T-cell (primary cell): Measurements from ENCODE around the gene AKAP8L. TPM values are rescaled to one million over a fixed set of nuclear protein-coding genes. Genes with fewer than 3 reads are reported as not detected.

Experiments used
- ATAC-seq, 4 experiments: fragments of 200-7000 bp in 3 of 4; fragments of 150-1000 bp in 1 of 4; cut with Tn5 transposase; replicated peaks in 1 of 4; 1 replicate in 3 of 4; 2 replicates in 1 of 4; pipeline ENCODE4 v1.10.0; 2021; ENCODE audit warnings: moderate library complexity in 3 of 4, mild to moderate bottlenecking in 2 of 4, moderate number of reproducible peaks in 1 of 4
- CTCF ChIA-PET, 2 donors: fragments of 300-600 bp; sonication (Branson Sonifier 250); formaldehyde crosslinking; loops; one replicate each; lab custom pipeline; 2022; ENCODE audit warnings: antibody characterized with exemption in 2 of 2; lab: Charles Lee
- POLR2A ChIA-PET, 2 donors: fragments of 300-600 bp; sonication (Branson Sonifier 250); formaldehyde crosslinking; loops; one replicate each; lab custom pipeline; 2022; ENCODE audit warnings: antibody characterized with exemption in 2 of 2; lab: Charles Lee
- DNase-seq, 35 experiments: peaks; one replicate each; pipeline versions ENCODE4 v3.0.0 to v3.0.0-alpha.2; 2013 to 2023
- H3K27ac ChIP-seq: one replicate; pipeline ENCODE4 v1.5.1; 2013; ENCODE audit warnings: low read length
- H3K27me3 ChIP-seq, 2 experiments: replicated peaks in 1 of 2; 1 replicate in 1 of 2; 2 replicates in 1 of 2; pipeline versions ENCODE4 v1.6.1 to v1.7.0; 2013; ENCODE audit warnings: low read length in 1 of 2, mixed read lengths in 1 of 2; ENCODE audit not compliant: control insufficient read depth in 2 of 2, insufficient read depth in 2 of 2; ENCODE audit errors: extremely low read depth in 1 of 2
- H3K36me3 ChIP-seq, 2 donors: 1 replicate in 1 of 2; 2 replicates in 1 of 2; pipeline versions ENCODE4 v1.6.1 to v1.7.0; 2013; ENCODE audit warnings: low read length in 1 of 2; ENCODE audit not compliant: control insufficient read depth in 2 of 2, insufficient read depth in 1 of 2; ENCODE audit errors: extremely low read depth in 1 of 2
- H3K4me1 ChIP-seq, 2 experiments: 1 replicate in 1 of 2; 2 replicates in 1 of 2; pipeline versions ENCODE4 v1.6.1 to v1.7.0; 2013; ENCODE audit warnings: low read length in 2 of 2, mixed read lengths in 1 of 2; ENCODE audit not compliant: insufficient read depth in 2 of 2, control insufficient read depth in 1 of 2; ENCODE audit errors: extremely low read depth in 1 of 2
- H3K4me3 ChIP-seq, 2 donors: 1 replicate in 1 of 2; 2 replicates in 1 of 2; pipeline versions ENCODE4 v1.5.1 to v1.7.0; 2013; ENCODE audit warnings: mild to moderate bottlenecking in 2 of 2, low read length in 1 of 2, moderate library complexity in 1 of 2; ENCODE audit not compliant: control insufficient read depth in 1 of 2; ENCODE audit errors: extremely low read depth in 1 of 2
- H3K9me3 ChIP-seq: 2 replicates; pipeline ENCODE4 v1.7.0; 2013
- H3K27ac Mint-ChIP-seq, 2 donors: one replicate each; pipeline ENCODE4 v1.8.0; 2020 to 2021; ENCODE audit warnings: mild to moderate bottlenecking in 2 of 2, mixed read lengths in 2 of 2
- H3K27me3 Mint-ChIP-seq, 2 donors: one replicate each; pipeline ENCODE4 v1.8.0; 2021 to 2022; ENCODE audit warnings: mixed read lengths in 2 of 2
- H3K36me3 Mint-ChIP-seq: one replicate; pipeline ENCODE4 v1.8.0; 2021; ENCODE audit warnings: mixed read lengths
- H3K4me1 Mint-ChIP-seq, 3 donors: one replicate each; pipeline ENCODE4 v1.8.0; 2020 to 2022; ENCODE audit warnings: mixed read lengths in 3 of 3, mild to moderate bottlenecking in 1 of 3
- H3K4me3 Mint-ChIP-seq, 3 donors: one replicate each; pipeline ENCODE4 v1.8.0; 2020 to 2022; ENCODE audit warnings: mild to moderate bottlenecking in 3 of 3, mixed read lengths in 3 of 3, moderate library complexity in 3 of 3
- H3K9me3 Mint-ChIP-seq, 3 donors: one replicate each; pipeline ENCODE4 v1.8.0; 2020 to 2022; ENCODE audit warnings: mixed read lengths in 3 of 3
- WGBS: methylation state at CpG from one replicate; pipeline ENCODE4 v1.1.5; 2013; ENCODE audit warnings: missing lambda C conversion rate; ENCODE audit not compliant: insufficient coverage; 5-methylcytosine and 5-hydroxymethylcytosine counted together
- total RNA-seq, 35 experiments: library from RNA in 6 of 35; stranded (reverse) in 6 of 35; fragments of 120-200 nt in 1 of 35; gene quantifications; one replicate each; pipeline versions ENCODE4 v1.2.1 to v1.2.4 and lab custom pipeline; 2013 to 2026

Gene AKAP8L
- total RNA-seq, 5 donors from 2014 or later (not counting 1 experiment from before 2014, with no cell fraction given), result 134 to 198 (median 184) TPM

- Histone ChIP-seq H3K4me1 (peaks cover 0 to 55% of the 10 kb centered on the region in 2 experiments), H3K9me3 (no peaks in the 10 kb centered on the region), H3K27ac (no peak overlapping the region), H3K27me3 (peaks cover 0 to 2% of the 10 kb centered on the region in 2 experiments), H3K36me3 (peaks cover 46 to 89% of the 10 kb centered on the region in 2 donors), H3K4me3 (no peak overlapping the region)
- no peak for DNase-seq
- Mint-ChIP-seq H3K4me1 (peaks cover 24 to 36% (median 31%) of the 10 kb centered on the region in 3 donors), H3K36me3 (peaks cover 48% of the 10 kb centered on the region), H3K4me3 (no peak overlapping the region), H3K27ac (no peak overlapping the region), H3K27me3 (no peaks in the 10 kb centered on the region), H3K9me3 (no peaks in the 10 kb centered on the region)
- ATAC-seq, result no peak
- whole genome bisulfite sequencing, result 94% methylated on average over 8 of the region's 9 CpGs
- ChIA-PET CTCF (interaction anchor here (0.7 to 1.3 kb wide), 3 partner anchors 11 to 76 kb away, joined by 3 read pairs; partner anchors contain the start of genes AKAP8 (in 1 of the 2) and AKAP8L (in 1 of the 2)), POLR2A (interaction anchor here in 1 of 2 donors (1.1 kb wide), 1 partner anchor 37 kb away, joined by 3 read pairs; the partner anchor contains the start of gene AKAP8L)
Observed at GRCh38 chr19:15455996-15456395, 37.2 kb upstream of the AKAP8L start.

GRCh38 chr19:15453906-15454860, 35.4 kb upstream of the AKAP8L start:
- no peaks in the 10 kb centered on the region for H3K27me3 Mint-ChIP-seq
- H3K27ac Mint-ChIP-seq, result peak overlapping the region; percentile 45 to 79
- peaks cover 37% of the 10 kb centered on the region for H3K36me3 Mint-ChIP-seq
- ChIA-PET POLR2A (interaction anchor here in 1 of 2 donors (0.6 kb wide), 1 partner anchor 9 kb away, joined by 10 read pairs; no protein-coding TSS in a partner anchor), CTCF (no interaction called here)
- H3K4me1 Mint-ChIP-seq, result peaks cover 26 to 35% (median 31%) of the 10 kb centered on the region in 3 donors
- no peak overlapping the region for H3K4me3 Mint-ChIP-seq
- ATAC-seq (no peak), DNase-seq (no peak)
- no peak overlapping the region for H3K27ac ChIP-seq
- peaks cover 0 to 2% of the 10 kb centered on the region in 2 experiments for H3K27me3 ChIP-seq
- WGBS, result 91% methylated on average over 14 of the region's 17 CpGs
- no peak overlapping the region for H3K4me3 ChIP-seq
- H3K4me1 ChIP-seq, result peaks cover 0 to 47% of the 10 kb centered on the region in 2 experiments
- H3K9me3 Mint-ChIP-seq, result no peaks in the 10 kb centered on the region
- peaks cover 34 to 72% of the 10 kb centered on the region in 2 donors for H3K36me3 ChIP-seq
- no peaks in the 10 kb centered on the region for H3K9me3 ChIP-seq

- peaks cover 34 to 61% of the 10 kb centered on the region in 2 donors for H3K36me3 ChIP-seq
- WGBS, result over 99% methylated on average over 26 of the region's 44 CpGs
- POLR2A ChIA-PET, result interaction anchor here in 1 of 2 donors (0.6 kb wide), 1 partner anchor 10 kb away, joined by 10 read pairs; no protein-coding TSS in a partner anchor
- Mint-ChIP-seq H3K9me3 (no peaks in the 10 kb centered on the region), H3K27ac (no peak overlapping the region), H3K4me3 (no peak overlapping the region), H3K27me3 (no peaks in the 10 kb centered on the region), H3K36me3 (peaks cover 35% of the 10 kb centered on the region), H3K4me1 (peaks cover 33 to 43% (median 38%) of the 10 kb centered on the region in 3 donors)
- H3K27ac ChIP-seq, result no peak overlapping the region
- no peaks in the 10 kb centered on the region for H3K9me3 ChIP-seq
- H3K4me3 ChIP-seq, result no peak overlapping the region
- H3K27me3 ChIP-seq, result peaks cover 0 to 2% of the 10 kb centered on the region in 2 experiments
- DNase-seq (no peak), ATAC-seq (no peak)
- CTCF ChIA-PET, result no interaction called here
- peaks cover 0 to 54% of the 10 kb centered on the region in 2 experiments for H3K4me1 ChIP-seq
Observed at GRCh38 chr19:15453091-15453578, 34.3 kb upstream of the AKAP8L start.

GRCh38 chr19:15452111-15453047, 33.6 kb upstream of the AKAP8L start:
- Mint-ChIP-seq H3K4me1 (peaks cover 33 to 43% (median 38%) of the 10 kb centered on the region in 3 donors), H3K27me3 (no peaks in the 10 kb centered on the region), H3K36me3 (peaks cover 31% of the 10 kb centered on the region), H3K4me3 (no peak overlapping the region), H3K9me3 (no peaks in the 10 kb centered on the region), H3K27ac (peak overlapping the region in 1 of 2 donors; percentile 34)
- ChIA-PET CTCF (no interaction called here), POLR2A (interaction anchor here in 1 of 2 donors (0.6 kb wide), 1 partner anchor 19 kb away, joined by 3 read pairs; no protein-coding TSS in a partner anchor)
- Histone ChIP-seq H3K4me1 (peaks cover 0 to 51% of the 10 kb centered on the region in 2 experiments), H3K27me3 (peaks cover 0 to 2% of the 10 kb centered on the region in 2 experiments), H3K9me3 (no peaks in the 10 kb centered on the region), H3K27ac (no peak overlapping the region), H3K4me3 (no peak overlapping the region), H3K36me3 (peaks cover 29 to 56% of the 10 kb centered on the region in 2 donors)
- DNase-seq (peak in 3 of 35 experiments; percentile 22 to 43 (median 34)), ATAC-seq (no peak)
- WGBS, result 95% methylated on average over 26 of the region's 37 CpGs

GRCh38 chr19:15450528-15450890, 31.7 kb upstream of the AKAP8L start:
- Histone ChIP-seq H3K4me1 (peaks cover 0 to 38% of the 10 kb centered on the region in 2 experiments), H3K4me3 (no peak overlapping the region), H3K27ac (peak overlapping the region; percentile 78), H3K36me3 (peaks cover 26 to 43% of the 10 kb centered on the region in 2 donors), H3K9me3 (no peaks in the 10 kb centered on the region), H3K27me3 (peaks cover 0 to 2% of the 10 kb centered on the region in 2 experiments)
- H3K27ac Mint-ChIP-seq, result peak overlapping the region; percentile 96 to 97
- POLR2A ChIA-PET, result interaction anchor here in 1 of 2 donors (0.5 to 0.6 kb wide), 2 partner anchors 32 to 92 kb away, joined by 3 to 4 read pairs; partner anchors contain the start of gene AKAP8L
- DNase-seq (no peak), ATAC-seq (no peak)
- peaks cover 31% of the 10 kb centered on the region for H3K36me3 Mint-ChIP-seq
- CTCF ChIA-PET, result interaction anchor here in 1 of 2 donors (1.2 kb wide), 1 partner anchor 13 kb away, joined by 3 read pairs; no protein-coding TSS in a partner anchor
- H3K27me3 Mint-ChIP-seq, result no peaks in the 10 kb centered on the region
- peak overlapping the region; percentile 72 to 84 (median 81) for H3K4me3 Mint-ChIP-seq
- H3K4me1 Mint-ChIP-seq, result peaks cover 30 to 38% (median 38%) of the 10 kb centered on the region in 3 donors
- WGBS, result 100% methylated on average over 1 of the region's 1 CpG
- H3K9me3 Mint-ChIP-seq, result no peaks in the 10 kb centered on the region
